HepG2 (cell line): ENCODE measurements around the gene PTMA. TPM values are rescaled to one million over a fixed set of nuclear protein-coding genes. Genes with fewer than 3 reads are reported as not detected.

Source experiments
- CBFB ChIP-seq: sonication (generic); formaldehyde crosslinking; IDR thresholded peaks from 2 replicates; pipeline ENCODE4 v1.4.0; 2020; ENCODE audit warnings: missing genetic modification reagents
- CEBPB ChIP-seq: IDR thresholded peaks from 2 replicates; pipeline ENCODE4 v1.6.1; 2011; ENCODE audit warnings: low read depth, low read length, improper control_type of control experiment, borderline replicate concordance
- FOXA3 ChIP-seq: IDR thresholded peaks from 2 replicates; pipeline ENCODE4 v1.6.1; 2016; ENCODE audit warnings: missing genetic modification reagents, missing compliant biosample characterization
- MAFF ChIP-seq: IDR thresholded peaks from 2 replicates; pipeline ENCODE4 v1.6.1; 2011; ENCODE audit warnings: low read depth, low read length, improper control_type of control experiment
- MAFK ChIP-seq, 2 experiments: IDR thresholded peaks in 1 of 2; conservative IDR thresholded peaks in 1 of 2; 2 replicates each; pipeline ENCODE4 v1.6.1; 2011; ENCODE audit warnings: improper control_type of control experiment in 2 of 2, low read length in 2 of 2
- NFYB ChIP-seq: sonication (generic); formaldehyde crosslinking; IDR thresholded peaks from 2 replicates; pipeline ENCODE4 v1.4.0; 2020; ENCODE audit warnings: missing genetic modification reagents
- ZNF343 ChIP-seq: sonication (generic); formaldehyde crosslinking; IDR thresholded peaks from 2 replicates; pipeline ENCODE4 v1.4.0; 2020; ENCODE audit warnings: mild to moderate bottlenecking, missing genetic modification reagents
- ZNF770 ChIP-seq: sonication (generic); formaldehyde crosslinking; IDR thresholded peaks from 2 replicates; pipeline ENCODE4 v1.5.0; 2020; ENCODE audit warnings: mild to moderate bottlenecking, missing genetic modification reagents
- polyA plus RNA-seq, 8 experiments: library from polyadenylated mRNA; depleted of rRNA in 3 of 8; stranded (reverse) in 7 of 8; unstranded in 1 of 8; fragments of >200 nt; fragmentation: Illumina TruSeq in 4 of 8; extraction: Trizol in 4 of 8; gene quantifications; 2 replicates each; pipeline versions ENCODE4 v1.2.1 to v1.2.3, GENCODE V29; 2011 to 2016; ENCODE audit warnings: low read depth in 4 of 8, missing spikeins in 1 of 8, mixed read lengths in 1 of 8; ENCODE audit not compliant: insufficient read depth in 1 of 8
- total RNA-seq, 5 experiments: library from RNA; depleted of rRNA; stranded (reverse); fragments of >200 nt; fragmentation: Illumina TruSeq; extraction: Trizol; gene quantifications; 2 replicates each; pipeline ENCODE4 v1.2.3, GENCODE V29; 2016; ENCODE audit warnings: low read depth in 1 of 5
- TF ChIP-seq, protein P1 (sequence below): sonication (generic); formaldehyde crosslinking; IDR thresholded peaks from 2 replicates; pipeline ENCODE4 v1.8.0; 2022; ENCODE audit warnings: missing genetic modification reagents, low read depth, mild to moderate bottlenecking, borderline replicate concordance
- TF ChIP-seq, protein P2 (sequence below): sonication (generic); formaldehyde crosslinking; IDR thresholded peaks from 2 replicates; pipeline ENCODE4 v1.8.1; 2022; ENCODE audit warnings: mild to moderate bottlenecking, missing genetic modification reagents
- TF ChIP-seq, protein P3 (sequence below): fragments of 450-650 bp; IDR thresholded peaks from 2 replicates; pipeline ENCODE4 v1.6.1; 2017; ENCODE audit warnings: mild to moderate bottlenecking

The PTMA gene
- total and polyA plus RNA-seq, 2 of the 13 experiments (the other 11 are each of a cell fraction or from before 2014, with no cell fraction given) = 190 to 1,086 TPM

DNA sequence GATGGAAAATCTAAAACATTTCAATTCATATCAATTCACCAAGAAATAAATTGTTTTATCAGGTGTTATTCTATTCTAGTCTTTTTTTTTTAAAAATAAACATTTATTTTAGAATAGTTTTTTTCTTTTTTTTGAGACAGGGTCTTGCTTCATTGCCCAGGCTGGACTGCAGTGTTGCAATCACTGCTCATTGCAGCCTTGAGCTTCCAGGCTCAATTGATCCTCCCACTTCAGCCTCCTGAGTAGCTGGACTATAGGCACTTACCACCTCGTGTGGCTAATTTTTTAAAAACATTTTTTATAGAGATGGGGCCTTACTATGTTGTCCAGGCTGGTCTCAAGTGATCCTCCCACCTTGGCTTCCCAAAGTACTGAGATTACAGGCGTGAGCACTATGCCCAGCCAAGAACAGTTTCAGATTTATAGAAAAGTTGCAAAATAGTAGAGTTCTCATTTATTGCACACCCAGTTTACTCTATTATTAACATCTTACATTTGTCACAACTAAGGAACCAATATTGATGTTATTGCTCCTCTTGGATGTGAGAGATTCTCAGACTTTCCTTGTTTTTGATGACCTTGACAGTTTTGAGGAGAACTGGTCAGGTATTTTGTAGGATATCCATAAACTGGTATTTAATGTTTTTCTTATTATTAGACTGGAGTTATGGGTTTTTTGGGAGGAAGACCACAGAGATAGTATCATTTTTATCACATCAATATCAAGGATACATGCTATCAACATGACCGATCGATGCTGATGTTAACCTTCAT, 42.9 kb downstream of the PTMA start (continued):
- TF ChIP-seq, protein P1, sequence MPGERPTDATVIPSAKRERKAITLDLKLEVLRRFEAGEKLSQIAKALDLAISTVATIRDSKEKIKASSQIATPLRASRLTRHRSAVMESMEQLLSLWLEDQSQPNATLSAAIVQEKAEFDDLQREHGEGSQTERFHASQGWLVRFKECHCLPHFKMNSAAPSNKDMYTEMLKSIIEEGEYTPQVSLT (CRISPR knock-in tag) = no peak
- TF ChIP-seq, protein P2, sequence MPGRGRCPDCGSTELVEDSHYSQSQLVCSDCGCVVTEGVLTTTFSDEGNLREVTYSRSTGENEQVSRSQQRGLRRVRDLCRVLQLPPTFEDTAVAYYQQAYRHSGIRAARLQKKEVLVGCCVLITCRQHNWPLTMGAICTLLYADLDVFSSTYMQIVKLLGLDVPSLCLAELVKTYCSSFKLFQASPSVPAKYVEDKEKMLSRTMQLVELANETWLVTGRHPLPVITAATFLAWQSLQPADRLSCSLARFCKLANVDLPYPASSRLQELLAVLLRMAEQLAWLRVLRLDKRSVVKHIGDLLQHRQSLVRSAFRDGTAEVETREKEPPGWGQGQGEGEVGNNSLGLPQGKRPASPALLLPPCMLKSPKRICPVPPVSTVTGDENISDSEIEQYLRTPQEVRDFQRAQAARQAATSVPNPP (CRISPR knock-in tag) = no peak
- TF ChIP-seq CBFB (CRISPR knock-in tag) (no peak), NFYB (CRISPR knock-in tag) (no peak), MAFK (conservative IDR thresholded peaks at IDR 0.05 in 1 of 2, IDR thresholded peaks at IDR 0.05 in 1 of 2; ENCODE audit: low read length in 2 of 2) (peak; percentile 91 to 92), FOXA3 (no peak), CEBPB (peak; percentile 58), ZNF343 (no peak), ZNF770 (CRISPR knock-in tag) (peak; percentile 66), MAFF (peak; percentile 87)
- TF ChIP-seq, protein P3, sequence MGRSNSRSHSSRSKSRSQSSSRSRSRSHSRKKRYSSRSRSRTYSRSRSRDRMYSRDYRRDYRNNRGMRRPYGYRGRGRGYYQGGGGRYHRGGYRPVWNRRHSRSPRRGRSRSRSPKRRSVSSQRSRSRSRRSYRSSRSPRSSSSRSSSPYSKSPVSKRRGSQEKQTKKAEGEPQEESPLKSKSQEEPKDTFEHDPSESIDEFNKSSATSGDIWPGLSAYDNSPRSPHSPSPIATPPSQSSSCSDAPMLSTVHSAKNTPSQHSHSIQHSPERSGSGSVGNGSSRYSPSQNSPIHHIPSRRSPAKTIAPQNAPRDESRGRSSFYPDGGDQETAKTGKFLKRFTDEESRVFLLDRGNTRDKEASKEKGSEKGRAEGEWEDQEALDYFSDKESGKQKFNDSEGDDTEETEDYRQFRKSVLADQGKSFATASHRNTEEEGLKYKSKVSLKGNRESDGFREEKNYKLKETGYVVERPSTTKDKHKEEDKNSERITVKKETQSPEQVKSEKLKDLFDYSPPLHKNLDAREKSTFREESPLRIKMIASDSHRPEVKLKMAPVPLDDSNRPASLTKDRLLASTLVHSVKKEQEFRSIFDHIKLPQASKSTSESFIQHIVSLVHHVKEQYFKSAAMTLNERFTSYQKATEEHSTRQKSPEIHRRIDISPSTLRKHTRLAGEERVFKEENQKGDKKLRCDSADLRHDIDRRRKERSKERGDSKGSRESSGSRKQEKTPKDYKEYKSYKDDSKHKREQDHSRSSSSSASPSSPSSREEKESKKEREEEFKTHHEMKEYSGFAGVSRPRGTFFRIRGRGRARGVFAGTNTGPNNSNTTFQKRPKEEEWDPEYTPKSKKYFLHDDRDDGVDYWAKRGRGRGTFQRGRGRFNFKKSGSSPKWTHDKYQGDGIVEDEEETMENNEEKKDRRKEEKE = no peak
- TF ChIP-seq, all 625 proteins: peak for 6
